Activated CD4-positive, alpha-beta T cell treated with anti-CD3 and anti-CD28 coated beads, Interleukin-10, Interleukin-2, amounts not matched to agents 100 ng/mL and 50 ng/mL, durations not matched to agents 16 hours and 8 hours (primary cell): ENCODE data around the gene WDR76.

Source experiments
- DNase-seq: peaks from one replicate; pipeline ENCODE4 v3.0.0-alpha.2; 2020

WDR76 gene

GRCh38 chr15:43915631-43916325 is 89.0 kb downstream of the WDR76 start:
- DNase-seq: no peak

- no peak for DNase-seq
Observed at GRCh38 chr15:43916326-43916660, 89.5 kb downstream of the WDR76 start.
